Activated CD8-positive, alpha-beta memory T cell treated with anti-CD3 and anti-CD28 coated beads for 36 hours (primary cell): ENCODE measurements around the gene FAM114A2. TPM values are rescaled to one million over a fixed set of nuclear protein-coding genes. Genes with fewer than 3 reads are reported as not detected.

Experiments
- CTCF ChIA-PET: fragments of 350-600 bp; sonication (Branson Sonifier 250); formaldehyde crosslinking; loops from one replicate; lab custom pipeline; 2021; ENCODE audit warnings: antibody characterized with exemption; lab: Charles Lee
- POLR2A ChIA-PET: fragments of 350-600 bp; sonication (Branson Sonifier 250); formaldehyde crosslinking; loops from one replicate; lab custom pipeline; 2021; ENCODE audit warnings: antibody characterized with exemption; lab: Charles Lee
- total RNA-seq, 2 experiments: library from RNA; stranded (reverse); gene quantifications; one replicate each; pipeline ENCODE4 v1.2.3, GENCODE V29; 2021

The FAM114A2 gene
- total RNA-seq, 2 experiments from 2014 or later: 28.8 to 30.9 TPM

GRCh38 chr5:154002093-154002492 lies 36.6 kb downstream of the FAM114A2 start:
- CTCF ChIA-PET: no interaction called here
- POLR2A ChIA-PET: no interaction called here

DNA sequence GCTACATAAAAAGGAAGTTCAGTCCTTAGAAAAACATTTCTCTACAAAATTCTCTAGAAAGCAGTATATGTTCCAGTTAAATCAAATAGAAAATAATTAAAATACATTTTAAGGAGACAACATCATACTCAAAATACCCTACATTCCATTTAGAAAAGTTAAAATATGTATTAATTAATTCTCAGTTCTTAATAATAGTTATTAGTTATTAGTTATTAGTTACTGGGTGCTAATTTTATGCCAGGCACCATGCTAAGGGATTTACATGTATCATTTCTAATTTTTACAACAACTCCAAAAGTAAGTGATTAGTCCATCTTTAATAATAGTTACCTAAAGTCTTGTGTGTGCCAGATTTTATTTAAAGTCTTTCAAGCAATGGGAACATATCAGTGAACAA lies 38.0 kb downstream of the FAM114A2 start:
- POLR2A ChIA-PET: no interaction called here

GRCh38 chr5:153999995-154000394 lies 38.7 kb downstream of the FAM114A2 start:
- CTCF ChIA-PET: interaction anchor here (1.0 kb wide), 1 partner anchor 35 kb away, joined by 3 read pairs; no protein-coding TSS in a partner anchor
- POLR2A ChIA-PET: no interaction called here

More for the DNA sequence above, 38.0 kb downstream of the FAM114A2 start:
- CTCF ChIA-PET: no interaction called here

DNA sequence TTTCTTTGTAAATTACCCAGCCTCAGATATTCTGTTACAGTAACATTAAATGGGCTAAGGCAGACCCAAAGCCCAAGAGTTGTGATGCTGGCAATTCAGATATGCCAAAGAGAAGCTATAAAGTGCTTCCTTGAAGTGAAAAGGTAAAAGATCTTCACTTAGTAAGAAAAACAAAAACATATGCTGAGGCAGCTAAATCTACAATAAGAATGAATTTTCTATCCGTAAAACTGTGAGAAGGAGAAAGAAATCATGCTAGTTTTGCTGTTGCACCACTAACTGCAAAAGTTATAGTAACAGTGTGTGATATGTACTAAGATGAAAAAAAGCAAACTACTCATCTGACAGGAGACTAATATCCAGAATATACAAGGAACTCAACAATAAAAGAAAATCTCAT lies 39.9 kb downstream of the FAM114A2 start:
- ChIA-PET CTCF (no interaction called here), POLR2A (no interaction called here)

DNA sequence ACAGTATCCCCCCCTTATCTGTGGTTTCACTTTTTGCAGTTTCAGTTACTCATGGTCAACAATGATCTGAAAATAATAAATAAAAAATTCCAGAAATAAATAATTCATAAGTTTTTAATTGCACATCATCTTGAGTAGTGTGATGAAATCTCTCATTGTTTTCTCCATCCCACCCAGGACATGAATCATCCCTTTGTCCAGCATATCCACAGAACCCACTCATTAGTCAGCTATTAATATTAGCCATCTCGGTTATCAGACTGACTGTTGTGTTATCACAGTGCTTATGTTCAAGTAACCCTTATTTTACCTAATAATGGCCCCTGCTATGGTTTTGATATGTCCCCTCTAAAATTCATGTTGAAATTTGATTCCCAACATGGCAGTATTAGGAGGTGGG lies 40.7 kb downstream of the FAM114A2 start:
- POLR2A ChIA-PET: no interaction called here
- CTCF ChIA-PET: no interaction called here

DNA sequence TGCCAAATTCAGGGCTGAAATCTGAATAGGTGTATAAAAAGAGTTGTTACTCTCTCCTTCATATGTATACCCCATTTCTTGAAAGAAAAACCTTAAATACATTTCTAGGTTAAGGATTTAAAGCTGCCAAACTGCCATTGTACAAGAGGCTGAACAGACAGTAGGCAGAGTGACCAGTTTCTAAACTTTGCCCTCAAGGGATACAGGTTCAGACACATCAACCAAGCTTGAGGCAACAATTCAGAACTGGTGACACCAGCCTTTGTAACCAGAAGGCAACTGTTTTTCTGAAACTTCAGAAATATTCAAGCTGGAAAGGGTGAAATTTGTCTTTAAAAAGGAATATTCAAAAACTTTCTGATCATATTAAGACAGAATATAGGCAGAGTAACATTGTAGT lies 47.5 kb downstream of the FAM114A2 start:
- POLR2A ChIA-PET: no interaction called here
- CTCF ChIA-PET: no interaction called here

GRCh38 chr5:153988510-153988909 lies 50.2 kb downstream of the FAM114A2 start:
- ChIA-PET CTCF (interaction anchor here (1.3 kb wide), 1 partner anchor 24 kb away, joined by 3 read pairs; no protein-coding TSS in a partner anchor), POLR2A (no interaction called here)

GRCh38 chr5:153987301-153987700 lies 51.4 kb downstream of the FAM114A2 start:
- POLR2A ChIA-PET: no interaction called here
- CTCF ChIA-PET: interaction anchor here (1.3 kb wide), 1 partner anchor 23 kb away, joined by 3 read pairs; no protein-coding TSS in a partner anchor

DNA sequence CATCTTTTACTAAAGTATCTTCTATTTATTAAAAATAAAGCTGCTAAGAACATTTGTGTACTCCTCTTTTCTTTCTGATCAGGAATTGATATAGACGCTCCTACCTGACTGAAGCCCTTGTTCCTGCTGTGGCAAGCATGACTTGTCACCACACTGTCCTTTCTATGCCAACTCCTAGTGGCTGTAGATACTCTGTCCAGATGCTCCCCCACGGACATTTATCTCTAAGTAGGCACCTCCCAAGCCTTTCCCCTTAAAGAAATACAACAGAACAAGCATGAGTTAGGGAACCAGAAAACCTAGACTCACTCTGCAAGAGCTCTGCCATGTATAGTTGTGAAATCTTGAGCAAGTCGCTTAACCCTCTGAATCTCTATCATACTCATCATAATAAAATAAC lies 53.2 kb downstream of the FAM114A2 start:
- POLR2A ChIA-PET: no interaction called here
- CTCF ChIA-PET: no interaction called here

DNA sequence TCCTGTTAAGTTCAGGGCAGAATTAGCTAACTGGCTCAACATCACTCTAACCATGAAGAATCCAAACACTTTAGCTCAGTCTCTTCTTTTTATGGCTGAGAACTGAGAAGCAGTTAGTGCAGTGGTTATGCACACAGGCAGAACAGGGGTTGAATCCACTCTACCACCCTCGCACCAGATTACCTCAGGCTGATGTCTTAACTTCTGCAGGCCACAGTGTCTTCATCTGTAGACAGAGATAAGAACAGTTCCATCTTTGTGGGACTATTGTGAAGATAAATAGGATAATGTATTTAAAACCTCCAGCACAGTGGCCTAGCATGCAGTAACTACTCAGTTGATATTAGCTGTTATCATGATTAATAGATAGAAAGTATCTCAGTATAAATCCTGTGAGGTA lies 54.8 kb downstream of the FAM114A2 start:
- POLR2A ChIA-PET: no interaction called here
- CTCF ChIA-PET: no interaction called here

- CTCF ChIA-PET: no interaction called here
- POLR2A ChIA-PET: no interaction called here
Measured at GRCh38 chr5:153981905-153982605, 56.7 kb downstream of the FAM114A2 start.

GRCh38 chr5:153979028-153979783 lies 59.5 kb downstream of the FAM114A2 start:
- CTCF ChIA-PET: no interaction called here

DNA sequence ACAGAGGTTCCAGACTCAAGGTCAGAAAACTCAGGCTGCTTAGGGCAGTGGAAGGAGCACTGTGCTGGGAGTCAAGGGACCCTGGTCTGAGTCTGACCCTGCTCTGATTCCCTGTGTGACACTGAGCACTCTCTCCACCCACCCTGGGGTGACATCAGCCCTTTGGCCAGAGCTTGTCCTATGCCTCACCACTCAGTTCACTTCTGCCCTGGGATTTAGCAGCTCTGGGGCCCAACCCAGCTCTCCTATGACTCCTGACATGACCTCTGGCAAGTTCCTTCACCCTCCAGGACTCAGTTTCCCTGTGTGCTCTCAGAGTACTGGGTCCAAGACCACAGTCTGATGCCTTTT lies 63.9 kb downstream of the FAM114A2 start:
- ChIA-PET POLR2A (no interaction called here), CTCF (interaction anchor here (0.6 to 2.5 kb wide), 6 partner anchors 36 to 431 kb away, joined by 3 to 8 read pairs (median 4); no protein-coding TSS in a partner anchor)

More at GRCh38 chr5:153979028-153979783, 59.5 kb downstream of the FAM114A2 start:
- POLR2A ChIA-PET: no interaction called here

- ChIA-PET CTCF (interaction anchor here (0.6 to 2.5 kb wide), 4 partner anchors 36 to 431 kb away, joined by 3 to 8 read pairs (median 5); no protein-coding TSS in a partner anchor), POLR2A (no interaction called here)
Measured at GRCh38 chr5:153974131-153974812, 64.4 kb downstream of the FAM114A2 start.

DNA sequence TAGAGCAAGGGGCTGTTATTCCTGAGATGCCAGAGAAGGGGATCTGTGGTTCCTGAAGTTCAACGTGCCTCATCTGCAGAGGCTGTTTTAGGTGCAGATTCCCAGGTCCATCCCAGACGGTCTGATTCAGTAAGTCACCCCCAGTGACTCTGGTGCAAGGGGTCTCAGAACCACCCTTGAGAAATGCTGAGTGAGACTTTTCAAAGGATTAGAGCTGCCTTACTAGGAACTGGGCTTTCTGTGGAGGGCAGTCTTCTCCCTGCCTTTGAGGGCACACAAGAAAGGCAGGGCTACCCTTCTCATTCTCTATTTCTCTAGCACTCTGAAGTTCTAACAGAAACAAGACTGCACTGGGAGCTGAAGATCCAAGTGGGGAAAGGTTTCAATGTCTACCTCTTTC lies 66.5 kb downstream of the FAM114A2 start:
- ChIA-PET POLR2A (no interaction called here), CTCF (no interaction called here)

DNA sequence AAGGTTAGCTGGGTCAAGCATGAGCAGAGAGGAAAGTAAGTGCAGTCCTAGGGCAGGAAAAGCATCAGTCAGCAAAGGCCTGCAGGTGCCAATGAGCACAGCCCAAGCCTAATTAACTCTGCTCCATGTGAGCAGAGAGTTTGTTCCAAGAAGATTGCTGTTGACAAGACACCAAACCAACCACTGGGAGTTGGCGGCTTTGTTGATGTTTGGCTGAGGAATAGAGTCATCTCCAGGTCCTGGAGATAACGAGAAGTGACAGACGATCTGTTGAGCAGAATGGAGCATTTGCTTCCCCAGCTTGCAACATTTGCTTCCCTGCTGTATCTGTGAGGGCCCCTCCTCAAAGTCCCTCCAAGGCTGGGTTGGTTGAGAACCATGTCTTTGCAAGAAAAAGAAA lies 68.2 kb downstream of the FAM114A2 start:
- ChIA-PET CTCF (no interaction called here), POLR2A (no interaction called here)

DNA sequence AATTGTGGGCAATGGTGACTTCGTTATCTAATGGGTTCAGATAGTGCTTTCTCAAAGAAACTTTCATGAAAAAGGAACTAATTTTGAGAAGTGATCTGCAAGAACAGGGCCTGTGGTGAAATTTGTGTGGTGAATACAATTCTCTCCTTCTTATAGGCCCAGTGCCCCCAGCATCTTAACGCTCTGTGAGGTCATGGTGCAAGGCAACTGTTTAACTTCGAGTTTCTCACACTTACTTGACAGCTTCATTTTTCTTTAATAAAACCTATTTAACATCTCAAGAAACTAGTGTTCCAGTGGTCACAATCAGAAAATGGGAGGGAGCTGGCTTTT lies 69.2 kb downstream of the FAM114A2 start:
- POLR2A ChIA-PET: no interaction called here
- CTCF ChIA-PET: no interaction called here

DNA sequence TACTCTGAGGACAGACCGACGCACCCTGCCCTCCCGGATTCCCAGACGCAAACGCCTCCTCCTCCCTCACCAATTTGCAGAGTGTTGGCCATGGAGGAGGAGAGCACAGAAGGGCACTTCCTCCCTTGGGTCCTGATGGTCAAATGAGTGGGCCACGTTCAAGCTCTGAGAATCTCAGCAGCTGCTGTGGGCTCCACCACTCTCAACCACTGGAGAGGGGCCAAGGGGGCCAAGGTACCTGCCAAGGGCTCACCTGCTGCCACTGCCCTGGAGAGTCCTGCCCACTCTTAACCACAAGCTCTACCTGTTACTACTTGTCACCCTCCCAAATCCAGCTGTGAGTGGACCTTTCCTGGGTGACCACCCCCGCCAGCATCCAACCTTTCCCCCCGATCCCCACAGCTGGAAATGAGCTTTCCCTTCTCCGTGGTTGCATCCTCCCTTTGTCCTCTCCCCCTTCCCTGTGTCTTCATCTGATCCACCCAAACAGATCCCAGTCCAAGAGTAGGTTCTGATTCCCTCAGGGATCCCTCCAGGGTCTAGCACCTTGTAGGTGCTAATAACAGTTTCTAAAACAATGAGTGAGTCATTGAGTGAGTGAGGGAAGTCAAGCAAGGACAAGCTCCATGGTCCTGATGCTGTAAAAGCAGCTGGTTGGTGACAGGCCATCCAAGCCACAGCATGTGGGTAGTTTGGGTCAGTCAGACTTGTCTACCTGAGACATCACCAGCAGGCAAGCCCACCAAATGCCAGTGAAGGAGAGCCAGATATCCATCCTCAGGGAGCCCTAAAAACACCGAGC lies 69.7 kb downstream of the FAM114A2 start:
- CTCF ChIA-PET: no interaction called here

GRCh38 chr5:153964880-153965645 lies 73.6 kb downstream of the FAM114A2 start:
- ChIA-PET POLR2A (no interaction called here), CTCF (interaction anchor here (0.5 to 1.7 kb wide), 5 partner anchors 23 to 1432 kb away, joined by 3 to 8 read pairs (median 3); no protein-coding TSS in a partner anchor)

More for the DNA sequence above, 69.7 kb downstream of the FAM114A2 start:
- POLR2A ChIA-PET: no interaction called here
